ENCODE results near the gene CDH23.

DNA sequence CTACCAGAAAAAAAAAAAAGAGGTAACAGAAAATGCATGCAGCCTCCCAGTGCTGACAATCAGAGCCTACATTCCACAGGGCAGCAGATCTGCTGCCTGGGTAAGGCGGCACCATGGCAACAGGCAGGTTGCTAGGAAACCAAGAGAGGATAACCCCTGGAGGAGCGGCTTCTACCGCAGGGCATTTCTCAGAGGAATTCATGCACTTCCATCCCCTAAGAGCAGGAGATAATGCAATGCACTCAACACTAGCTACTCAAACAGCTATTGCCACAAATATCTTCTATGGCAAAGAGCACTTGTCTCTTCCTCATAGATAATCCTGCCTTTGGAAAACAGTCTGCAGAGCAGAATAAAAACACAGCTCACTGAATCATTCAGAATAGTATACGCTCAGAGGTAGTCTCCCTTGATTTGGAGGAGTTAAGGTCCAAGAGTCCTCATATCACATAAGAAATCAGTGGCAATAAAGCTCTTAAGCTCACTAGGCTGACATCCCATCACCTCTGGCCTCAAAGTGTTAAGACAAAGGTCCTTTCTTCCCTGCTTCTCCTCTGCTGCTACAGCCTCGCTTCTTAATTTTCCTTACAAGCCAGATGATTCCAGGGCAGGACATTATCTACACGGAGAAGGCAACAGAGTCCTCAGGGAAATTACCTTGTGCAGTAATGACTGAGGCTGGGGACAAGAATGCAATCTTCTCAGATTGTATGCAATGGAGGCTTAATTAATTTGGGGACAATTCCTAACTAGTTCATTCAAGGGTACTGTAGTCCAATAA lies 443.6 kb downstream of the CDH23 start:
- TF ChIP-seq POLR2A (IDR thresholded peaks at IDR 0.05; ENCODE audit: low read depth, low read length), result no peak
- TF ChIP-seq NFYB (IDR thresholded peaks at IDR 0.05; ENCODE audit: insufficient read depth, low read depth, low read length), result no peak
- no peak for TF ChIP-seq CREB1 (IDR thresholded peaks at IDR 0.05; ENCODE audit: low read depth)
- TF ChIP-seq, protein P1, sequence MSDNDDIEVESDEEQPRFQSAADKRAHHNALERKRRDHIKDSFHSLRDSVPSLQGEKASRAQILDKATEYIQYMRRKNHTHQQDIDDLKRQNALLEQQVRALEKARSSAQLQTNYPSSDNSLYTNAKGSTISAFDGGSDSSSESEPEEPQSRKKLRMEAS (IDR thresholded peaks at IDR 0.05; ENCODE audit: low read depth, low read length), result no peak
- TF ChIP-seq CEBPB (IDR thresholded peaks at IDR 0.05; ENCODE audit: borderline replicate concordance in 1 of 2, low read depth in 2 of 2, low read length in 2 of 2), result no peak
- TF ChIP-seq NFIC (IDR thresholded peaks at IDR 0.05; ENCODE audit: low read depth, low read length), result no peak
- no peak for TF ChIP-seq ZNF274 (IDR thresholded peaks at IDR 0.05; ENCODE audit: insufficient read depth, insufficient read length)

Measured in GM12878 (cell line).